ENCODE results near the gene CCDC112.

CCDC112 gene

DNA sequence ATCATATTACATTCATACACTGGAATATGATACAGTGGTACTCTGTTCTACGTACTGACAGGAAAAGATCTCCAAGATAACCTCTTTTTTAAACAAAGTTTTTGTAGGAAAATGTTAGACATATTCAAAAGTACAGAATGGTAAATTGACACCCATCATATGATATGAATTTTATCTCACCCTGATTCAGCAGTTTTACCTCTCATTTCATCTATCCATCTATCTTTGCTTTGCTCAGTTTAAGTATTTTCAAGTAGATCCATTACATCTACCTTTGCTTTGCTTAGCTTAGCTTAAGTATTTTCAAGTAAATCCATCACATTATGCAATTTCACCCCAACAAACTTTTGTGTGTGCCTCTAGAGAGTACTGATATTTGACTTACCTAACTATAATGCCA, 14.3 kb downstream of the CCDC112 start:
- Mint-ChIP-seq H3K9me3 (no peaks in the 10 kb centered on the region), H3K27ac (no peak overlapping the region), H3K4me1 (peaks cover 15% of the 10 kb centered on the region), H3K36me3 (ENCODE audit: low read depth) (peaks cover 20% of the 10 kb centered on the region), H3K27me3 (ENCODE audit: low read depth, poor library complexity) (peaks cover 2% of the 10 kb centered on the region), H3K4me3 (no peak overlapping the region)
- DNase-seq, result no peak
- TF ChIP-seq, protein P1, sequence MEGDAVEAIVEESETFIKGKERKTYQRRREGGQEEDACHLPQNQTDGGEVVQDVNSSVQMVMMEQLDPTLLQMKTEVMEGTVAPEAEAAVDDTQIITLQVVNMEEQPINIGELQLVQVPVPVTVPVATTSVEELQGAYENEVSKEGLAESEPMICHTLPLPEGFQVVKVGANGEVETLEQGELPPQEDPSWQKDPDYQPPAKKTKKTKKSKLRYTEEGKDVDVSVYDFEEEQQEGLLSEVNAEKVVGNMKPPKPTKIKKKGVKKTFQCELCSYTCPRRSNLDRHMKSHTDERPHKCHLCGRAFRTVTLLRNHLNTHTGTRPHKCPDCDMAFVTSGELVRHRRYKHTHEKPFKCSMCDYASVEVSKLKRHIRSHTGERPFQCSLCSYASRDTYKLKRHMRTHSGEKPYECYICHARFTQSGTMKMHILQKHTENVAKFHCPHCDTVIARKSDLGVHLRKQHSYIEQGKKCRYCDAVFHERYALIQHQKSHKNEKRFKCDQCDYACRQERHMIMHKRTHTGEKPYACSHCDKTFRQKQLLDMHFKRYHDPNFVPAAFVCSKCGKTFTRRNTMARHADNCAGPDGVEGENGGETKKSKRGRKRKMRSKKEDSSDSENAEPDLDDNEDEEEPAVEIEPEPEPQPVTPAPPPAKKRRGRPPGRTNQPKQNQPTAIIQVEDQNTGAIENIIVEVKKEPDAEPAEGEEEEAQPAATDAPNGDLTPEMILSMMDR (IDR thresholded peaks at IDR 0.05), result no peak

DNA sequence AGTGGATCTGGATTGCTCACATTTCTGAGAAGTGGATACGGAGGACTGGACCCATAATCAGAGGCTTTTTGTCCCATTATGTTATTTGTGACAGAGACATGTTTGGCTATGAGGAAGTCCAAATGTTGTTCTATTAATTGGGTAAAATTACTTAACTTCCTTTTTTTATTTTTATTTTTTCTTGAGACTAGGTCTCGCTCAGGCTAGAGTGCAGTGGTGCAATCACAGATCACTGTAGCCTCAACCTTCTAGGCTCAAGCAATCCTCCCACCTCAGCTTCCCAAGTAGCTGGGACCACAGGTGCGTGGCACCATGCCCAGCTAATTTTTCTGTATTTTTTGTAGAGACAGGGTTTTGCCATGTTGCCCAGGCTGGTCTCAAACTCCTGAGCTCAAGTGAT, 21.9 kb downstream of the CCDC112 start:
- Mint-ChIP-seq H3K27me3 (ENCODE audit: low read depth, poor library complexity) (peaks cover 4% of the 10 kb centered on the region), H3K4me3 (no peak overlapping the region), H3K36me3 (ENCODE audit: low read depth) (peaks cover 34% of the 10 kb centered on the region), H3K4me1 (no peaks in the 10 kb centered on the region), H3K27ac (no peak overlapping the region), H3K9me3 (no peaks in the 10 kb centered on the region)
- TF ChIP-seq, protein P1 (IDR thresholded peaks at IDR 0.05), result no peak
- no peak for DNase-seq

DNA sequence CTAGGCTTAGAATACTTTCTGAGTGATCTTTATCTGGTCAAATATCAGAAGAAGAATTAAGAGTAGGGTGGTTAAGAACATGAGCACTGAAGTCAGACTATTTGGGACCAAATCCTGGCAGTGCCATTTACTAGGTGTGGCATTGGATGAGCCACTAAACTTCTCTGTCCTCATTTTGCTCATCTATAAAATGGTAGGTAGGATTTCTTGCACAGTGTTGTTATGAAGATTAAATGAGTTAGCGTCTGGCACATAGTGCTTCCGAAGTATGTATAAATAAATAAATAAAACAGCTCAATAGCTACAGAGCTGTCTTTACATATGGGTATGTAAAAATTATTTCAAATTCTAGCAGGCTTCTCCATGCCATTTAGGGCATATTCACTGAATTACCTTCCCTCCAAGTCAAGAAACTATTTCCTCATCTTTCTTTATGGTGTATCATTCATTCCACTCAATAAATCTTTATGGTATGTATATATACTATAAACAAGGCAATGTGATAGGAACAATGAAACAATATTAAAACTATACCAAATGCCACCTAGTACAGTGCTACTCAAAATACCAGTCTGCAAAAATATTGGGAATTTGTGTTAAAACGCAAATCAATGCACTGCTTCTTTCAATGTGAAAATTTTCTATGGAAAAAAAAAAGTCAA, 24.0 kb downstream of the CCDC112 start:
- H3K9me3 Mint-ChIP-seq, result no peaks in the 10 kb centered on the region
- no peak overlapping the region for H3K27ac Mint-ChIP-seq
- peaks cover 39% of the 10 kb centered on the region for H3K36me3 Mint-ChIP-seq (ENCODE audit: low read depth)
- DNase-seq, result no peak
- TF ChIP-seq, protein P1 (IDR thresholded peaks at IDR 0.05), result no peak
- no peaks in the 10 kb centered on the region for H3K4me1 Mint-ChIP-seq
- H3K4me3 Mint-ChIP-seq, result no peak overlapping the region
- H3K27me3 Mint-ChIP-seq (ENCODE audit: low read depth, poor library complexity), result peaks cover 4% of the 10 kb centered on the region

GRCh38 chr5:115271295-115272050, 25.0 kb downstream of the CCDC112 start:
- H3K36me3 Mint-ChIP-seq (ENCODE audit: low read depth), result peaks cover 44% of the 10 kb centered on the region
- H3K27me3 Mint-ChIP-seq (ENCODE audit: low read depth, poor library complexity), result peaks cover 4% of the 10 kb centered on the region
- no peak overlapping the region for H3K27ac Mint-ChIP-seq
- no peak for DNase-seq
- no peaks in the 10 kb centered on the region for H3K9me3 Mint-ChIP-seq
- TF ChIP-seq, protein P1 (IDR thresholded peaks at IDR 0.05), result no peak
- no peaks in the 10 kb centered on the region for H3K4me1 Mint-ChIP-seq
- H3K4me3 Mint-ChIP-seq, result no peak overlapping the region

GRCh38 chr5:115267617-115268016, 28.8 kb downstream of the CCDC112 start:
- TF ChIP-seq, protein P1 (IDR thresholded peaks at IDR 0.05), result no peak
- H3K36me3 Mint-ChIP-seq (ENCODE audit: low read depth), result peaks cover 47% of the 10 kb centered on the region

More at GRCh38 chr5:115267617-115268016, 28.8 kb downstream of the CCDC112 start:
- no peak overlapping the region for H3K4me3 Mint-ChIP-seq
- H3K27me3 Mint-ChIP-seq (ENCODE audit: low read depth, poor library complexity), result peaks cover 6% of the 10 kb centered on the region
- peaks cover 9% of the 10 kb centered on the region for H3K4me1 Mint-ChIP-seq
- no peak overlapping the region for H3K27ac Mint-ChIP-seq
- peaks cover 4% of the 10 kb centered on the region for H3K9me3 Mint-ChIP-seq
- no peak for DNase-seq
